ENCODE results near the gene CHAT. TPM values are rescaled to one million over a fixed set of nuclear protein-coding genes. Genes with fewer than 3 reads are reported as not detected.
"Not testable (repeated sequence)": the region's sequence is repeated elsewhere in the genome, so short reads cannot be mapped to it uniquely, and the experiment has no call there.

The CHAT gene
- total and polyA plus RNA-seq, 3 donors from 2014 or later: 0.75 to 1.7 (median 0.93) TPM

DNA sequence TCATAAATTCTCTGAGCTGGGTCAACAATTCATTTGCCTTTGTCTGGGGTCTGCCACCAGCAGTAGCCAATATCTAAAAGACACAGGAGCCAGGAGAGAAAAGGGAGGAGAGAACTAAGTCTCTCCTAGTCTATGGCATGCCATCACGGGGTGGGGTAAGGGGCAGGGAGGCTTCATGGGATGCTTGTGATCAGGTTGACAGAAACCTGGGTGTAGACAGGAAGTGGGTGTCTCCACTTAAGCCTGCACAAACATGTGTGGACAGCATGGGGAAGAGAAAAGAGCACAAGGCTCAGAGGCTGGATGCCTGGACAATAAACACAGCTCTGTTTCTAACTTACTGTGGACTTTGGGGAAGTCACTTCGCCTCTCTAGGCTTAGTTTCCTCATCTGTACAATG, 54.2 kb downstream of the CHAT start:
- no peak overlapping the region for H3K27ac ChIP-seq
- no peaks in the 10 kb centered on the region for H3K4me1 ChIP-seq
- intact Hi-C loops (cut with DNase I; ENCODE audit: low total_unique reads): no loop called here
- H3K9me3 ChIP-seq: no peaks in the 10 kb centered on the region
- no peak for DNase-seq
- no peaks in the 10 kb centered on the region for H3K36me3 ChIP-seq (ENCODE audit: low read depth, missing control alignments)
- WGBS, 2 donors: 81 to 87% methylated on average over 2 of the region's 2 CpGs
- H3K4me3 ChIP-seq: no peak overlapping the region
- TF ChIP-seq, protein P1, sequence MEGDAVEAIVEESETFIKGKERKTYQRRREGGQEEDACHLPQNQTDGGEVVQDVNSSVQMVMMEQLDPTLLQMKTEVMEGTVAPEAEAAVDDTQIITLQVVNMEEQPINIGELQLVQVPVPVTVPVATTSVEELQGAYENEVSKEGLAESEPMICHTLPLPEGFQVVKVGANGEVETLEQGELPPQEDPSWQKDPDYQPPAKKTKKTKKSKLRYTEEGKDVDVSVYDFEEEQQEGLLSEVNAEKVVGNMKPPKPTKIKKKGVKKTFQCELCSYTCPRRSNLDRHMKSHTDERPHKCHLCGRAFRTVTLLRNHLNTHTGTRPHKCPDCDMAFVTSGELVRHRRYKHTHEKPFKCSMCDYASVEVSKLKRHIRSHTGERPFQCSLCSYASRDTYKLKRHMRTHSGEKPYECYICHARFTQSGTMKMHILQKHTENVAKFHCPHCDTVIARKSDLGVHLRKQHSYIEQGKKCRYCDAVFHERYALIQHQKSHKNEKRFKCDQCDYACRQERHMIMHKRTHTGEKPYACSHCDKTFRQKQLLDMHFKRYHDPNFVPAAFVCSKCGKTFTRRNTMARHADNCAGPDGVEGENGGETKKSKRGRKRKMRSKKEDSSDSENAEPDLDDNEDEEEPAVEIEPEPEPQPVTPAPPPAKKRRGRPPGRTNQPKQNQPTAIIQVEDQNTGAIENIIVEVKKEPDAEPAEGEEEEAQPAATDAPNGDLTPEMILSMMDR (IDR thresholded peaks at IDR 0.05): no peak
- TF ChIP-seq POLR2A (IDR thresholded peaks at IDR 0.05): no peak
- no peaks in the 10 kb centered on the region for H3K27me3 ChIP-seq

DNA sequence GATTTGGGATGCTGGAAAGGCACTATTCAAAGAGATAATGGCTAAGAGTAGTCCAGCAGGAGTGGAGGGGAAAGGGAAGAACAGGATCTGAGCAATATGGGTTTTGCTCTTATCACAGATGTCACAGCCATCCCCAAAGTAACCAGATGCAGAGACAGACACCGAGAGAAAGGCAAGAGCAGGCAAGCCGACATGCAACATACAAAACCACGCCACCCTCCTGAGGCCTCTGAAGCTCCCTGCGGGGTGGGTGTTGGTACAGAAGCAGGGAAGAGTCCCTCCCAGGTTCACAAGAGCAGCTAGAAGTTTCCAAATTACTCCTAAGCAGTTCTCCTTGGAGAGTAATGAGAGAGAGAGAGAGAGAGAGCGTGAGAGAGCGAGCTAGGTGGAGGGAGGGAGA, 54.8 kb downstream of the CHAT start:
- 80 to 85% methylated on average over 6 of the region's 6 CpGs for WGBS, 2 donors
- no peak overlapping the region for H3K27ac ChIP-seq
- no peak for DNase-seq
- no peaks in the 10 kb centered on the region for H3K27me3 ChIP-seq
- H3K4me3 ChIP-seq: no peak overlapping the region
- intact Hi-C loops (cut with DNase I; ENCODE audit: low total_unique reads): no loop called here
- H3K36me3 ChIP-seq (ENCODE audit: low read depth, missing control alignments): no peaks in the 10 kb centered on the region
- no peaks in the 10 kb centered on the region for H3K4me1 ChIP-seq
- TF ChIP-seq POLR2A (IDR thresholded peaks at IDR 0.05): no peak
- TF ChIP-seq, protein P1 (IDR thresholded peaks at IDR 0.05): no peak
- H3K9me3 ChIP-seq: no peaks in the 10 kb centered on the region

DNA sequence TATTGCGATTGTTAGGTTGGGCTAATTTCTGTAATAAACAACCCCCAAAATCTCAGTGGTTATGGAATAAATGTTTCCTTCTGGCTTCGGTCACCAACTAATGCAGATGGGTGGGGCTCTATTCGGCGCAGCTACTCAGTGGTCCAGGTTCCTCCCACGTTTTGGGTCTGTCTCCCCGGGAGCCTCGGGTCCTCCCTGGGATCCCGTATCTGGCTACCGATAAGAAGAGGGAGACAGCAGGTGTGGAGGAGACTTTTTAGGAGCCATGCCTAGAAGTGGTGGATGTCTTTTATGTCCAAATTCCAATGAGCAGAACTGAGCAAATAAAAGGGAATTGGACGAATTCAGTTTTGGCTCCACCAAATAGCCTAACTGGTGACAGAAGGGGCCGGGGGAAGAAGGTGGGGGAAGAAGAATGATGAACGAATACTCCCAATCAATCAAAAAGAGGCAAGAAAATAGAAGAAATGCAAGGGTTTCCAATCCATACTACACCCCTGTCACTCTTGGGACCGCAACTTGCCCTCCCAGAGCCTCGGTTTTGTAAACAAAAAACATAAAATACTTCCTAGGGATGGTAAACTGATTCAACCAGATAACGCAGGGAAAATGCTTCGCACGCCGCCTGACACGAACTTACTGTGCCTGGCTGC, 65.1 kb downstream of the CHAT start:
- intact Hi-C loops (cut with DNase I; ENCODE audit: low total_unique reads): no loop called here
- Histone ChIP-seq H3K27me3 (no peaks in the 10 kb centered on the region), H3K9me3 (no peaks in the 10 kb centered on the region), H3K4me3 (peak overlapping the region; percentile 4 to 24), H3K27ac (no peak overlapping the region), H3K4me1 (no peaks in the 10 kb centered on the region), H3K36me3 (ENCODE audit: low read depth, missing control alignments) (no peaks in the 10 kb centered on the region)
- DNase-seq: no peak
- 6 to 12% methylated on average over 19 of the region's 19 CpGs for WGBS, 2 donors
- TF ChIP-seq, protein P1 (IDR thresholded peaks at IDR 0.05): no peak
- no peak for TF ChIP-seq POLR2A (IDR thresholded peaks at IDR 0.05)

DNA sequence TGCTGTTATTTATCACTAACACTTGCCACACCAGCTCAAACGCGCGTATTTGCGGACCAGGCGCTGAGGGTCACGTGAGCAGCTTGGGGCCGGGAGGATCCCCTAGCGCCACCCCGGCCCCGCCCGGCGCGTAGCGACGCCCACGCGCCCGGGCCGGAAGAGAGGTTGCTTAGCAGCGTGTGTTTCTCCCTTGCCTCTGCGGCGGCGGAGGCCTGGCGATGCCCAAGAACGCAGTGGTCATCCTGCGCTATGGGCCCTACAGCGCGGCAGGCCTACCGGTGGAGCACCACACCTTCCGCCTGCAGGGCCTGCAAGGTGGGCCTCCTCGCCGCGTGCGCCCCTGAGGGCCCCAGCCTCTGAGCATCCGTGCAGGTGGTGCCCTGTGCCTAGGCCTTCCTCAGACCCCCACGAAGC, 65.7 kb downstream of the CHAT start, which contains the start of gene C10orf53:
Gene C10orf53, plus strand, starts transcription at position 172 of the 414 bp plus-strand sequence. Its CDS starts 47 bp downstream, at position 219.
- no peaks in the 10 kb centered on the region for H3K36me3 ChIP-seq (ENCODE audit: low read depth, missing control alignments)
- intact Hi-C loops (cut with DNase I; ENCODE audit: low total_unique reads): no loop called here
- peak; percentile 67 for DNase-seq
- no peak within 1 kb of the TSS for H3K27ac ChIP-seq
- no peaks in the 10 kb centered on the region for H3K9me3 ChIP-seq
- 0 to 4% methylated on average over 6 to 36 of the region's 36 CpGs for WGBS, 2 donors
- no peak for TF ChIP-seq POLR2A (IDR thresholded peaks at IDR 0.05)
- TF ChIP-seq, protein P1 (IDR thresholded peaks at IDR 0.05): no peak
- peak within 1 kb of the TSS; percentile 4 to 24 for H3K4me3 ChIP-seq
- no peaks in the 10 kb centered on the region for H3K27me3 ChIP-seq
- H3K4me1 ChIP-seq: no peaks in the 10 kb centered on the region

DNA sequence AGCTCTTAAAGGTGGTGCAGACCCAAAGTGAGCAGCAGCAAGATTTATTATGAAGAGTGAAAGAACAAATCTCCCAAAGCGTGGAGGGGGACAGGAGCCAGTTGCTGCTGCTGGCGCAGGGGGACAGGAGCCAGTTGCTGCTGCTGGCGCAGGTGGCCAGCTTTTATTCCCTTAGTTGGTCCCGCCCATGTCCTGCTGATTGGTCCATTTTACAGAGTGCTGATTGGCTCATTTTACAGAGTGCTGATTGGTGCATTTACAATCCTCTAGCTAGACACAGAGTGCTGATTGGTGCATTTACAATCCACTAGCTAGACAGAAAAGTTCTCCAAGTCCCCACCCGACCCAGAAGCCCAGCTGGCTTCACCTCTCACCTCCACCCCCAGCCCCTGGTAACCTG, 68.6 kb downstream of the CHAT start:
- intact Hi-C loops (cut with DNase I; ENCODE audit: low total_unique reads); DNase-seq; H3K4me3 ChIP-seq; H3K36me3 ChIP-seq (ENCODE audit: low read depth, missing control alignments); H3K4me1 ChIP-seq; H3K9me3 ChIP-seq; H3K27me3 ChIP-seq; H3K27ac ChIP-seq: not testable (repeated sequence)
- 58 to 78% methylated on average over 4 to 5 of the region's 5 CpGs for WGBS, 2 donors
